Measurements from ENCODE around the gene RHOBTB3.
A peak's percentile ranks its signal among the peaks of the same experiment; 100 is the strongest.
"Not testable (repeated sequence)": the region's sequence is repeated elsewhere in the genome, so short reads cannot be mapped to it uniquely, and the experiment has no call there.

Gene RHOBTB3

DNA sequence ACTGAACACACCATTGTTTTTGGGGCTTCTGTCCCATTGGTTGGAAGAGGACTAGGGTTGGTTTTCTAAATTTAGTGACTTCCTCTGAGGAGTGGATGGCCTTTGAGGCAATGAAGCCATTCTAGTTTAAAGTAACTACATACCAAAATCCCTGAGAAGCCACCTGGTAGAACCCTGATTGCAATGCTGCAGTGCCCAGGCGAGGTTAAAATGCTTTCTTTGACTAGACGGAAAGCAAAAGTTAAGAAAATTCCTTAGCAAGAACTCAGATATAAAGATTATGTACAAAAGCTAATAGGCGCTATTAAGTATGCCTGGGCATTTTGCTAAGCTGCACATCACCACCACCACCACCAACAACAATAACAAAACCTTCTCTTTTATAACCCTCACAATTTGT is 70.8 kb downstream of the RHOBTB3 start:
- no peak for DNase-seq

DNA sequence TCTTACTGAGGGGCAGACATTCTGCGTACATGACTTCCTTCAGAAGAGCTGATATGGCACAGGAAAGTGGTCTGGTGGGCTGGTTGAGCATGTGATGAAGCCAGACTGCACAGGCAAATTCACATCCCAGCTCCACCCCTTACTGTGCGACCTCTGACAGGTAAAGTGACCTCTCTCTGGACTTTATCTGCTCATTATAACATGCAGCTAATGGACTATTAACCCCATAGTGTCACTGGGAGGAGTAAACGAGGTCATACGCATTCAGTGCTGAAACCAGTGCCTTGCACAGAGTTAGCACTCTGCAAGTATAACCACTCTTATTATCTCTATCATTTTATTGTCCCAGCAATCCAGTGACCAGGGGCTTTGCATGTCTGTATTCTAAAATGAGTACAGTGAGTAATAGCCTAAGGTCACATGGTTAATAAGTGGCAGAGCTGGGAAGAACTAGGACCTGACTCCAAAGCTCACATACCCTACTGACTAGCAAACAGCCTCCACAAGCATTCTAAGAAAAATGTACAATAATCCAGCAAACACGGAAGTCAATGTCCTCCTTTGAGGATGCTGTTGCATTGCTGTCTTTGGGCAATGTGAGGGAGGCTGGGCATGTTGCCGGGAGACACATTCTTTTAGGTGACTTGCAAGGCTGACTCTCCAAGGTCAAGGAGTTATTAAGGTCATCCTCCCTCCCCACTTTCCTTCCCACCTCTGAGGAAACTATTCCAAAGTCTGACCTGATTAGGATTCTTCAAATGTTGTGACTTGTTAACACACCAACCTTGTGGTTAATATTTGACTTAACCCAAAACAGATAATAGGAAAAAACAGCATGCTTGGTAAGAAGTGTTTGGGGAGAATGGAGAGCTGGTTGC is 72.4 kb downstream of the RHOBTB3 start:
- DNase-seq = no peak

DNA sequence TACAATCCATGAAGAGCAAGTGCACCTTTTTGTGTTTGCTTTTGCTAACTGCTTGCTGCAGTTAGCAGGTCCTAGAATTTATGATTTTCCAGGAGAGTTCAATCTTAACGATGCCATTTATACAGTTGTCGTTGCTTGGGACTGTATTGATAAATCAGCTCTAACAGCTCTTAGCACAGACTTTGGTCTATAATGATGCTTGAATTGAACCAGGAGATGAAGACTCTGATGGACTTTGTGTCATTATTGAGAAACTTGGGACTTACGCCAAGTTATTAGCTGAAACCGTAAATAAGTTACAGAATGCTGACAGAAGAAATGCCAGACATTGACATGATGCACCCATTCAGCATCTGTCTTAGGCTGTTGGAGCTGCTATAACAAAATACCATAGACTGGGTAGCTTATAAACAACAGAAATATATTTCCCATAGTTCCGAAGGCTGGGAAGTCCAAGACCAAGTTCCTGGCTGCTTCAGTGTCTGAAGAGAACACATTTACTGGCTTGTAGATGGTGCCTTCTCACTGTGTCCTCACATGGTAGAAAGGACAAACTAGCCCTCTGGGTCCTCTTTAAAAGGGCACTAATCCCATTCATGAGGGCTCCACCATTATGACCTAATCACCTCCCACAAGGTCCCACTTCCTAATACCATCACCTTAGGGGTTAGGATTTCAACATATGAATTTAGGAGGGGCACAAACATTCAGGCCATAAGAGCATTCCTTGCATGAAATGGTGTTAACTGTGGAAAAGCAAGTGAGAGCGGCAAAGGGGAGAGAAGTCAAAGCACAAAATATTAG is 73.8 kb downstream of the RHOBTB3 start:
- no peak for DNase-seq

DNA sequence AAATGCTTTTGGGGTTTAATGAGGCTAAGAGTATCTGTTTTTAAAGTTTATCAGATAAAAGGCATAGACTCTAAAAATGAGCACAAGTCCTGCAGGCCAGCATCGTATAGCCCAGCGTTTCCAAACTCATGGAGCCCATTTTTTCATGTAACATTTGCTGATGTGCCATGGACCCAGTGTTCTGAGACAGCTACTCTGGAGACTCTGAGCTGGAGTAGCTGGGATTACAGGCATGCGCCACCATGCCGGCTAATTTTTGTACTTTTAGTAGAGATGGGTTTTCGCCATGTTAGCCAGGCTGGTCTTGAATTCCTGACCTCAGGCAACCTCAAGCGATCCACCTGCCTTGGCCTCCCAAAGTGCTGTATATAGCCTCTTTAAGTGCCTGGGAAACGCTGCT is 75.6 kb downstream of the RHOBTB3 start:
- no peak for DNase-seq

DNA sequence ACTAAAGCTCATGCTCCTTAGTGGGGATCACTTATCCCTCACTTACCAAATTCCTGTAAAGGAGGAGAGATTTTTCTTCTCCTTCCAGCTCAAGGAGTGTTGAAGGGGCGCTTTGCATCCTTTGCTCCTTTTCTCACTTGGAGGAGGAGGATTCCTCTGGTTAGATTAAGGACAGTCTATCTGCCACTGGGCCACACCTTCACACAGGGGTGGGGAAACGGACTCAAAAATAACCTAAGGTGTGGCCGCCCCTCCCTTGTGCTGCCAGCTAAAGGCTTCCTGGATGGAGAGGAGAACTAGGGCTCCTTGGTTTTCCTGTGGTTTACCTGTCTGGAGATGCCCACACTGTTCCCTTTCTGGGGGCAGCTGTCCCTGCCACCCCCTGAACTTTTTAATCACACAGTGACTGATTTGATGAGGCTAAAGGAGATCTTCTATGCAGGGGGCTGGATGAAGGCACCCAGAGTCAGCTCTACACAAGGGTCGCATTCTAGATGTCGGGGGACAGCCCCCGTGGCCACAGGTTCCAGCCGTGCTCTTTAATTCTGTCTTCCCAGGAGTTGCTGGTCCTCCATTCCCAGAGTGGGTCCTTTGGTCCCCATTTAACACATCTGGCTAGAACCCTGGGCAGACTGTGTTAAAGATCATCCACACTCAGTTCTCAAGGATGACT is 77.0 kb downstream of the RHOBTB3 start:
- DNase-seq = no peak

DNA sequence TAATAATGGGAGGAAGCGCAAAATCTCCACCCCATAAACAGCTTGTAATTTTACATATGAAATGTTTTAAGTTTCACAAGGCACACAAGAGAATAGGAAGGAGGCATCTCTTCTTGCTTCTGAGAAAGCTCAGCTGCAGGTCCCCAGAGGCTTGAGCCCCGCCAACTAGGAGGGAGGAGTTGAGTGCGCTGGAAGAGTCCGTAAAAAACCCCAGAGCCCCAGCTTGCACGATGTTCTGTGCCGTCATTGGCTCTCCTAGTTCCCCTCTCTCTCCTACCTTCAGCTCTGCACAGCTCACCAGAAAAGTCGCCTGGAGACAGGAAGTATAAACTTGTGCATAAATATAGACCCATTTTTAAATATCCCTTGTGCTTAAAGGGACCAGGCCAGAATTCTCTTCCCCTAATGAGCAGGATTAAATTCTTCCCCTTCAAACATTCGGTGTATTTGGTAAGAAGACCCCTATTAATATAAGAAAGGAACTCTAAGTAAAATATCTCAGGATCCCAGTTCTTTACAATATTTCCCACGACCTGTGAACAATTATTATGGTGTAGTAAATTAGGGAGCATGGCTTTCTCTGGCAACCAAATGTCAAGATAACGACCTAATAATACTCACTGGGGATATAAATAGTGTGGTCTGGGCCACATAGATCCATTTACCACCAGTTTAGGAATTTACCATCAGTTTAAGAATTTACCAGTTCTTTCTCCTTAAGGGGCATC is 77.7 kb downstream of the RHOBTB3 start:
- peak; percentile 80 for DNase-seq

DNA sequence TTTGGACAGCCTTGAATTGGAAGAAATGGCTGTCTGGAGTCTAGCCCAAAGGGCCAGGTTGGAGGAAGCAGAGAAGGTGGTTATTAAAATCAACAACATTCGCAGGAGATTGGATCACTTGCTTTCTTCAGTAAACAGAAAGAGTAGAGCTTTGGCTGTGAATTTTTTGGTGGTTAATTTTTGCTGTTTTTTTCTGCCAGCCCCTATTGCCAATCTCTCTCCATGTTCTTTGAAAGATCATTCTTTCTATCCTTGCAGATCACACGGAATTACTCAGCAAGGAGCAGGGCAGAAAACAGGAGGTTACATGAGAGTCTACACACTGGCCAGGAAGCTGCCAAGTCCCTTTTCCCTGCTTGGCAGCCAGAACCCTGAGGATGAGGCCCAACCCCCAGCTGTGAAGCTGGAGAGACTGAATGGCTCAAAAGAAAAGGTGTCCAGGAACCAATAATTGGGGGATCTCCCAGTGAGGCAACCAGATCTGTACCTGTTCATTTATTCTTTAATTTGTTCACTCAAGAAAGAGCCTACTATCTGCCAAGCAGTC is 78.4 kb downstream of the RHOBTB3 start:
- no peak for DNase-seq

DNA sequence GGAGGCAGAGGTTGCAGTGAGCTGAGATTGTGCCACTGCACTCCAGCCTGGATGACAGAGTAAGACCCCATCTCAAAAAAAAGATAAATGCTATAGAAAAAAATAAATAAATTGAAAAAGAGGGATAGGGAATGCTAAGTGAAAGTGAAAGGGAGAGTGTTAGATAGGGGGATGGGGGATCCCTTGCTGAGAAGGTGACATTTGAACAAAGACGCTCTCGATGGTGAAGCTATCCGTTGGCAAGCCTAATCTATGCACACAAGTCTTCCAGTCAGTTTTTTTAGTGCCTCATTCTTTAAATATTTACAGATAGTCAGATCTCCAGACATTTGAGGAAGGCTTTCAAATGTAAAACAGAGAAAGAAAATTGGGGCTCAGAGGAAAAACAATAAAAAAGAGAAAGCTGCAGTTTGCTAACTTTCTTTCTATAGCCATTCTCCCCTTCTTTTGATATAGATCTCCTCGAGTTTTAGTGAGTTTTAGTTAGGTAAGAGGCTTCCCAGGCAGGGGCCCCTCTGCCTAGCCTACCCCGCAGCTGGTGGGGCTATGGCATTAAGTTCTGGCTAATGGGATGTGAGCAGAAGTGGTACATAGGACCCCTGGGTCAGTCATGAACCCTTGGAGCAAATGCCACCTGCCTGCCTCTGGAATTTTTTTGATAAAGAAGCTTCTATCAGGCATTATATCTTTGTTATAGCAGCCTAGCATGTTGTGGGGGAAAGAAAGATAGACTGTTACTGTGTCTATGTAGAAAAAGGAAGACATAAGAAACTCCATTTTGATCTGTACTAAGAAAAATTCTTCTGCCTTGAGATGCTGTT is 79.4 kb downstream of the RHOBTB3 start:
- DNase-seq = no peak

DNA sequence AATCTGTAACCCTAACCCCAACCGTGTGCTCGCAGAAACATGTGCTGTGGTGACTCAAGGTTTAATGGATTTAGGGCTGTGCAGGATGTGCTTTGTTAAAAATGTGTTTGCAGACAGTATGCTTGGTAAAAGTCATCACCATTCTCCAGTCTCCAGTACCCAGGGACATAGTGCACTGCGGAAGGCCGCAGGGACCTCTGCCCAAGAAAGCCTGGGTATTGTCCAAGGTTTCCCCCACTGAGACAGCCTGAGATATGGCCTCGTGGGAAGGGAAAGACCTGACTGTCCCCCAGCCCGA is 79.9 kb downstream of the RHOBTB3 start:
- DNase-seq = not testable (repeated sequence)

DNA sequence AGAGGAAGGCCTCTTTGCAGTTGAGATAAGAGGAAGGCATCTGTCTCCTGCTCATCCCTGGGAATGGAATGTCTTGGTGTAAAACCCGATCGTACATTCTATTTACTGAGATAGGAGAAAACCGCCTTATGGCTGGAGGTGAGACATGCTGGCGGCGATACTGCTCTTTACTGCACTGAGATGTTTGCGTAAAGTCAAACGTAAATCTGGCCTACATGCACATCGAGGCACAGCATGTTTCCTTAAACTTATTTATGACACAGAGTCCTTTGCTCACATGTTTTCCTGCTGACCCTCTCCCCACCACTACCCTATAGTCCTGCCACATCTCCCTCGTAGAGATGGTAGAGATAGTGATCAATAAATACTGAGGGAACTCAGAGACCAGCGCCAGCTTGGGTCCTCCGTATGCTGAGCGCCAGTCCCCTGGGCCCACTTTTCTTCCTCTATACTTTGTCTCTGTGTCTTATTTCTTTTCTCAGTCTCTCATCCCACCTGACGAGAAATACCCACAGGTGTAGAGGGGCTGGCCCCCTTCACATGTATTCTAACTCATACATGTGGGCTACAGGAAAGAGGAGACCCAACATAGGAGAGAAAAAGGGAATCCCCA is 80.4 kb downstream of the RHOBTB3 start:
- not testable (repeated sequence) for DNase-seq

DNA sequence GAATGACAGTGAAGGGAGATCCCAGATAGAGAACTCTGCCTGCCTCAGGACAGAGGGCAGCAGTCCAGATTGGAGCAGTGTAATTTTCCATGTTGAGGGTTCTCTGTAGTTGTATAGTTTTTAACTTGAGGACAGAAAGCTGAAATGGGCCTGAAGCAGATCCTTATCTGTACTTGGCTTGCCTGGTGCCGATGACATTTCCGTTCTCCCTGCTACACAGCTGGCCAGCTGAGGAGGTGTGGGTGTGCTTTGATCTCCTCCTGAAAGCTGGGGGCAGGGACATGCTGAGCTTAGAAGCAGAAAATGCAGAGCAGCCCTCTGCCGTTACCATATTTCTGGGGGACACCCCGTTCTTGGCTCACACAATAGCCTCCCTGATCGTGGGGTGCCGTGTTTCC is 80.9 kb downstream of the RHOBTB3 start:
- no peak for DNase-seq

DNA sequence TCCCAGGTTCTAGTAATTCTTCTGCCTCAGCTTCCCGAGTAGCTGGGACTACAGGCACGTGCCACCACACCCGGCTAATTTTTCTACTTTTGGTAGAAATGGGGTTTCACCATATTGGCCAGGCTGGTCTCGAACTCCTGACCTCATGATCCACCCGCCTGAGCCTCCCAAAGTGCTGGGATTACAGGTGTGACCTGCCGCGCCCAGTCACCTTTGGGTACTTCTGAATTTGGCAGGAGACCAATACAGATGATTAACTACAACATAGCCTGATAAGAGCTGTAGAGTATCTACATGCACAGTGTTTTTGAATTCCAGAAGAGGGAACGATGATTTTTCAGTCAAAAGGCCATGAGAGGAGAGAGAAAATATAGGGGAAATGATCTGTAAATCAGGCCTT is 81.9 kb downstream of the RHOBTB3 start:
- not testable (repeated sequence) for DNase-seq

DNA sequence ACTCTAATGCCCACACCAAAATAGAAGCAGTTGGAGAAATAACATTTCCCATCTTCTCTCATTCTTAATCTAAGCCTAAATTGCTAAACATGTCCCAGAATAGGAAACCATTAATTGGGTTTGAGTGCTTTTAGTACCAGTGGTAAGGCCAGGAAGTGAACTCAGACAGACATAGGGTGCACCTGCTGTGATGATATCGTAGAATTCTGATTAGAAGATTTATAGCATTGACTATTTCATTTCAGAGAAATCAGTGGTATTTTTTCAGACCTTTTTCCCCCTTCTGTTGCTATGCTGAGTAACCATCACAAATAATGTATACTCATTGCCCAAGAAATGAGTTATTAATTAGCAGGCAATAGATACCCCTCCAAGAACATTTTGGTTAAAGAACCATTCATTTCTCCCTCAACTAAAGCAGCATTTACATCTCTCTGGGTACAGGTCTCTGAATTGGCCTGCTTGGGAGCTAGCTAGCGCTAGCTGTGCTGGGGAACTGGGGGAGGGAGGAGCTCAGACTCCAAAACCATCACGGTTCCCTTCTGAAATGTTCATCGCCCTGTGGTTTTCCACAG is 84.1 kb downstream of the RHOBTB3 start:
- no peak for DNase-seq

DNA sequence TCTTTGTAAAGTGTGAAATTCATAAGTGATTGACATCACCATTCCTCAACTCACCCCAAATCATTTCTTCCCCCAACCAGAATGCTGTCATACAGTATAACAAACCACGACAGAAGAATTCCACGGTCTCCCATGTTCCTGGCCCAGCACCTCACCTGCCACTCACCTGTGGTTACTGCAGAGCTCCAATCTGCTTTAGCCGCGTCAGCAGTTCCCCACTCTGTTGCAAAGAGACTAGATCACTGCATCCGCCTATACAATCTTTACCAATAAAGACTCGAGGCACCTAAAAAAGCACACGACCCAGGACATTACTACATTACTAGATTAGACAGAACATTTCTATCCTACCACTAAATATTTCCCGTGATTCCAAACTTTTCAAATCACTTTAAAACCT is 85.2 kb downstream of the RHOBTB3 start:
- no peak for DNase-seq

DNA sequence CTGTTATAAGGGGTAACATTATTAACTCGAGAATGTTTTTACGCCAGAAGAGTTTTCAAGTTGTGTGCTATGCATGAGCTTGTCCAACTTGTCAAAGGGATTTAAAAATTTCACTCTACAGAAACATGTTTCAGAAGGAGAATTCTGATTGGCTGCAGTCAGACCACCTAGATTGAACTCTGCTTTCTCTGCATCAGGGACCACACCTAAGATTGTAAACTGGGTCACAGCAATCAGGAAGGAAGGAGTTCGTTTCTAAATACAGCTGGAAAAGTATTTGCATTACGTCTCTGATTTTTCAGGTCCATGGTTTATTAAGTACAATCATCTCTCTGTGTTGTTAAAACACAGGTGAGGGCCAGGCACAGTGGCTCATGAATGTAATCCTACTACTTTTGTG is 85.6 kb downstream of the RHOBTB3 start:
- no peak for DNase-seq

DNA sequence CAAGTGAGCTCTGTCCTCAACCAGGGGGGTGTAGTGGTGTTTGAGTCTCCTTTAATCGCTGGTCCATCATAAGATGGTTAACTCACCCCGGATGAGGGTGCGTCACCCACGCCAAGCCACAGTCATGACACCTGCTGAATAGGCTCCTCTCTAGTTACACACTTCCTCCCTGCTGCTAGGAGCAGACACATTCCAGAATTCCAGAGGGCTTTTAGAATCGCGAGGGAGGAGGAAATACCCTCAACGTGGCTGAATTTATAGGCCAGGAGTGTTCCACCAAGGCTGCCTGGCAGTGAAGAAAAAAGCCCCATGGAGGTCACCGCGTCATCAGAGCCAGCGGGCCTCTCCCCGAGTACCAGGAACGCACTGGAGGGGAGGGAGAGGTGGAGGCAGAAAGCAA is 86.3 kb downstream of the RHOBTB3 start:
- DNase-seq = peak; percentile 51

DNA sequence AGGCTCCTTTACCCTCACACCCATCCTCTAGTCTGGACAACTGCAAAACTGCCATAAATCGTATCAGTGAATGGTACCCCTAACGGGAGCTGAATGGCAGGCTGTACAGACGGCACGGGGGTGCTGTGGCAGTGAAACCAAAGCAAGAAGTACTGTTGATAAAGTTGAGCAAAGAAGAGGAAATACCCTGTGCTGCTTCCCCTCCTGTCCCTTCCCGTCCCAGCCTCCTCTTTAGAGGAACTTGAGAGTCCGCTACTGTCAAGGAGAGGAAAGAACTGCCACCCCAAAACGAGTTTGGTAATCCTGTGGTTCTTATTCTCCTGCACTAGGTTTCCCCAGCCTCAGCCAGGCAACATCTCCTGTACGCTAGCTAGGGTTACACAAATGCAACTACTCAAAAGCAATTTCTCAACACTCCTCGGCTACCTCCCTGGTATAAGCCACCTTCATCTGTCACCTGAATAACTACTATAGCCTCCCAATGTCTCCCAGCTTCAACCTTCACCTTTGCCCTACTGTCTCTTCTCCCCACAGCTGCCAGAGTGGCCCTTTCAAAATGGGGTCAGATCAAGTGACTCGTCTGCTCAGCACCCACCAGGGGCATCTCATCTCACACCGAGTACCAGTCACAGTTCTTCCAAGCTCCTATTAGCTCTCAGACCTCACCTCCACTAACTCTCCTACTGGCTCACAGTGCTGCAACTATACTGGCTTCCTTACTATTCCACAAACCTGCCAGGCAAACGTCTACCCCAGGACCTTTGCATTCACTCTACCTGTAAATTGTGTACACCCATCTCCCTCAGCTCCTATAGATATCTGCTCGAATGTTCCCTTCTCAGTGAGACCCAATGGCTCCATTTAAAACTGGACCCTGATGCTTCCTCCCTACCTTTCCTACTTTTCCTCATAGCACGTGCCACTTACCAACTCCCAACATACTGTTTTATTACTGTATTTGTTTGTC is 87.3 kb downstream of the RHOBTB3 start:
- DNase-seq = no peak

DNA sequence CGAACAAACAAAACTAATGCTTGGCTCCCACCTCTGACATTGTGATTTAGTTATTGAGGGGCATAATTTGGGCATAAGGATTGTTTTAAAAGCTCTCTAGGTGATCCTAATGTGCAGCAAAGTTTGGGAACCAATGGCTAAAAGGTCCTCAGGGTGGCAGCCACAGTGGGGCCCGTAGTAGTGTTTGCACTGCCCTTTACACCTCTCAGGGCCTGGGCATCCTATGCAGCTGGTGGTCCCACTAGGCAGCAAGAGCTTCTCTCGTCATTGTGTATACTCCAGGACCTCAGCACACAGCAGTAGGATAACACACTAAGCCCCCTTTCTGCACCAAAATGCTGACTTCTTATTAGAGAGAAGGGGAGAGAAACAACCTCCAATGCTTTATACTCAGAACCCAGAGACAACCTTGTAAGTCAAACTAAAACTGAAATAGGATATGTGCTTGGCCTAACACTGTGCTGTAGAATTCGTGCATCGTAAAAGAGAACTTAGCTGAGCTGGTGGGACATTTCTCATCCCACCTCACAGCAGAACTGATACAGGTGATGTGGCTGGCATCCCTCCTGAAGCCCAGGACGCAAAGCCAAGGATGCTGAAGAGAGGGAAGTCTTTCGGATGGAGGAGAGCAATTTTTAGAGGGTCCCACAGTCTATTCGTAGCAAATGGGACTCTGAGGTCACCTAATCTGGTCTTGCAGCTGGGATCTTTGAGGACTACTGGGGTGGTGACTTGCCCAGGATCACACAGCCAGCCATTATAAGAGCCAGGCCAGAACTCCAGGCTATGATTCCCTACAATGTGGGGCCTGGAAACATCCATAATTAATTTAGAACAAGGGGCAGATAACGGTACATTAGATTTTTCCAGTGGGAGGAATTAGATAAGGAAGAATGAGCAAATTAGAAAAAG is 90.2 kb downstream of the RHOBTB3 start:
- DNase-seq = no peak
